Colon (tissue), 2 donors: ENCODE results near the gene AMFR.

Experiments
- FAIRE-seq: peaks from 2 replicates; lab custom pipeline; 2012; peaks lifted over from hg19 to GRCh38; lab: Jason Lieb, UNC
- donor health status: control.
- donor health status: control.

The AMFR gene

GRCh38 chr16:56346131-56346890, 79.0 kb downstream of the AMFR start:
- FAIRE-seq = no peak

DNA sequence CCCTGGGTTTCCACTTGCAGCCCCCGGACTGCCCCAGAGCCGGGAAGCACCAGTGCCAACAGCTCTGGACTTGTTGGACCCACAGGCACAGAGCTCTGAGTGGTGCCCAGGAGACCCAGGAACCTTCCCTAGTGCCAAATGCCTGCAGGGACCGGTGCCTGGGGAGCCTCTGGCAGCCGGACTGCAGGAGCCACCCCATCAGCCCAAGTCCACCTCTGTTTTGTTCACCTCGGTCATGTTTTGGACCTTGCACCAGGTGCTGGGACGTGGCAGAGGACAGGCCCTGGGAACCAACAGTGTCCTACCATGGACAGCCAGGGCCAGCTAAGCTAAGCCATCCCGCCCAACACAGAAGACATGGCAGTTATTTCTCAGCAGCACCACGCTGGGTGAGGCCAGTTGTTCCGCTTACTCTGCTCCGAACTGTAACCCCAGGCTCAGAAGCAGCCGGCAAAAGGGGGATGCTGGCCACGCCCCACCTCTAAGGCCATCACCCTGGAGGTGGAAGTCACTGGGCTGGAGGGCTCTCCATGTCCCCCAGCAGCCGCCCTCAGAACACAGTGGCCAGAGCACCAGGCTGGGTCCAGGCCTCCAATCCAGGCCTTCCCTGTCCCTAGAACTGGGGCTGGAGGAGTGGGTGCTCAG, 79.8 kb downstream of the AMFR start:
- no peak for FAIRE-seq

GRCh38 chr16:56344518-56345405, 80.6 kb downstream of the AMFR start:
- no peak for FAIRE-seq

DNA sequence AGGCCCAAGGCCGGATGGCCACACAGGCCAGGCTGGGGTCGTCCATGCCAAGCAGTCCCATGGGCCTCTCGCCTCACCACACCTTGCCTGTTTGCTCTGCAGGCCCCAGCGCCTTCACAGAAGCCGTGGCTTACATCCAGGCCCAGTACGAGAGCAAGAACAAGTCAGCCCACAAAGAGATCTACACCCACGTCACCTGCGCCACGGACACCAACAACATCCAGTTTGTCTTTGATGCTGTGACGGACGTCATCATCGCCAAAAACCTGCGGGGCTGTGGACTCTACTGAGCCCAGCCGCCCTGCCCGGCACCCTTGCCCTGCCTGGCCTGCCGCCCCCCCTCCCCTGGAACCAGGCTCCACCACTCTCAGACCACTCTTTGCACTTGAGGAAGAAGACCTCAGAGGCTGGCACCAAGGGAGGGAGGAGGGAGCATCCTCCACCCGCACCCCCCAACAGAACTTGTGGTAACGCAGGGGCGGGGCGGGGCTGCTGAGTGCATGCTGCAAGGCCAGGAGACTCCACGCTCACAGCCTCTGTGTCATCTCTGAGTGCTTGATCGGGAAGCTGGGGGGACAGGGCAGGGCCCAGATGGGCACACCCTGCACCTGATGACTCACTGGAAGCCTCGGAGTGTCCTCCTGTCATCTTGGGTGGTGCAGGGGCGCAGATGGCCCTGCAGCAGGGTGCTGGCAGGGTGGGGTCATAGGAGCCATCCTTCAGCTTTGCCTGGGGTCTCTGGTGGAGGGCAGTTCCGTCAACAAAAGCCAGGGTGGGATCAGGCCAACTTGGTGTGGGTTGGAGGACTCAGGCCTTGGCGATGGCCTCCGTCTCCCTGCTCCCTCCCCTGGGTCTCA, 81.5 kb downstream of the AMFR start:
- FAIRE-seq = no peak

DNA sequence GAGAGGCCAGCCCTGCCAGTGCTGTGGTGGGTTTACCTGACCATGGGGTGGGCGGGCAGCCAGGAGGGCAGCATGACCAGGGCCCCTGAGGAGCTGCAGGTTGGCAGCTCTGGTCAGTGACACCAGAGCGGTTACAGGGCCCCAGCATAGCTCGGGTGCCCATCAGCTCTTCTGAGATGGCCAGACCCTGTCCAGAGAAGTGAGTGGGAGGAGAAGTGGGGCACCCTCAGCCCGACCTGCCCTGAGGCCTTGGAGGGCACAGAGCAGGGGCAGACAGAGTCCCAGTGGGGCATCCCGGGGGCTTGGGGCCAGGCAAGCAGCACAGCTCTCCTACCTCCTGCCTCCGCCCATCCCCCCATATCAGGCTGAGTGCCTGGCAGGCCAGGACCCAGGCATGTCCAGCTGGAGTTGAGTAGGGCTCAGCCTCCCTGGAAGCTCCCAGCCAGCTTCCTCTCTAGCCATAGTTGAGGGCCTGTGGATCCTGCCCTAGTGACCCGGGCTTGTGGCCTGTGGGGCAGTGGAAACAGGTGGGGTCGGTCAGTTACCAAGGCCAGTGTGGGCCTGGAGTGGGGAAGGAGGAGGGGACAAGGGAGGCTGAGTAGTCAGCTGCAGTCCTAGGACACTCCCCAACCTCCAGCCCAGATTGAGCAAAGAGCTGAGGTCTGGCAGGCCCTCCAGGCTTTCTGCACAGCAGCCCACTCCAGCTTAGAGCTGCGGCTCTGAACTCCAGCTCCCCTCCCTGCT, 83.5 kb downstream of the AMFR start:
- FAIRE-seq = no peak

GRCh38 chr16:56340864-56341365, 84.4 kb downstream of the AMFR start:
- no peak for FAIRE-seq

- FAIRE-seq = no peak
Observed at GRCh38 chr16:56340416-56340815, 84.9 kb downstream of the AMFR start.

- no peak for FAIRE-seq
Observed at GRCh38 chr16:56339431-56340195, 85.7 kb downstream of the AMFR start.

DNA sequence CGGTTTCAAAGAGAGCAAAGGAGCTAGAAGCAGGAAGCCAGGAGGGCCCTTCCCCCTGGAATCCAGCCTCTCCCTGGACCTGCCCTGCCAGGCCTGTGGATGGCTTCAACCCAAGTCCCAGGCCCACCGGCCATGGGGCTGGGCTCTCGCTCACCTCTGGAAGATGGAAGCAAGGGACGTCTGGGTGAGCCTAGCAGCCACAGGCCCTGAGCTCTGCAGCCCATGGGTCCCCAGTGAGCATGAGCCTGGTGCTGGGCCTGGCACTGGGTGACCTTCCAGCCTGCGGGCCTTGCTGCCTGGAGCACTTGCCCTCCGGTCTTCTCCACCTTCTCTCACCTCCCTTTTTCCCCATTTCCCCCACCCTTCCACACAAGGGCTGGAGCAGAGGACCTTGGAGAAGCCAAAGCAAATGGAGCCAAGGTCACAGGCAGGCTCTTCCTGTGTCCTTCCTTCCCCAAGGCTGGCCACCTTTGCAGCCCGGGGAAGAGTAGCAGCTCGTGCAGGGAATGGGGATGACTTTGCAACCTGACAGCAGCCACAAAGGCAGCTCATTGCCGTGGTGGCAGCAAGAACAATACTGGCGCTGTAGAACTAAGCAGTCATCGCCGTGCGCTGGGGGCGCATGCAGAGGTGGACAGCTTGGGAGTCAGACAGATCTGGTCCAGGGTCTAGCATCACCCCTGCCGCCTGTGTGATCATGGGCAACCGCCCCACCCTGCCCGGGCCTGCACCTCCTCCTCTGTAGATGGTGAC, 86.6 kb downstream of the AMFR start:
- FAIRE-seq = no peak

DNA sequence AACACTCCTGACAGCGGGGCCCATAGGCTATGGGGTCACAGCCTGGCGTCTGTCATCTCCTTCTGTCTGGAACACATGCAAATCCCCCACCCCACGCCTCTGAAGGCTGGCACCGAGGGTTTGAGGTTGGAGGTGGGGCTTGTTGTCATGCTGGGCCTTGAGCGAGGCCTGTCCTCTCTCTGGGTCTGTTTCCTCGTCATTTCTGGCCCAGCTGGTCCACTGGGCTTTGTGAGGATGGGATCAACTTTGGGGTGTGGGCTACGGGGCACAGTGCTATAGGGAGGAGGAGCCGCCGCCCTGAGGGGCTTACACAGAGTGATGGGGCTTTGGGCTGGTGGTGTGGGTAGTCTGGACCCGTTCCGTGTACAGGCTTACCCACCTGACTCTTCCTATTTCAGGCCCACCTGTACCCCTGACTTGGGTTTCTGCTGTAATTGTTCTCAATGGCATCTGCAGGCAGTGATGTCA, 87.5 kb downstream of the AMFR start:
- FAIRE-seq = no peak

DNA sequence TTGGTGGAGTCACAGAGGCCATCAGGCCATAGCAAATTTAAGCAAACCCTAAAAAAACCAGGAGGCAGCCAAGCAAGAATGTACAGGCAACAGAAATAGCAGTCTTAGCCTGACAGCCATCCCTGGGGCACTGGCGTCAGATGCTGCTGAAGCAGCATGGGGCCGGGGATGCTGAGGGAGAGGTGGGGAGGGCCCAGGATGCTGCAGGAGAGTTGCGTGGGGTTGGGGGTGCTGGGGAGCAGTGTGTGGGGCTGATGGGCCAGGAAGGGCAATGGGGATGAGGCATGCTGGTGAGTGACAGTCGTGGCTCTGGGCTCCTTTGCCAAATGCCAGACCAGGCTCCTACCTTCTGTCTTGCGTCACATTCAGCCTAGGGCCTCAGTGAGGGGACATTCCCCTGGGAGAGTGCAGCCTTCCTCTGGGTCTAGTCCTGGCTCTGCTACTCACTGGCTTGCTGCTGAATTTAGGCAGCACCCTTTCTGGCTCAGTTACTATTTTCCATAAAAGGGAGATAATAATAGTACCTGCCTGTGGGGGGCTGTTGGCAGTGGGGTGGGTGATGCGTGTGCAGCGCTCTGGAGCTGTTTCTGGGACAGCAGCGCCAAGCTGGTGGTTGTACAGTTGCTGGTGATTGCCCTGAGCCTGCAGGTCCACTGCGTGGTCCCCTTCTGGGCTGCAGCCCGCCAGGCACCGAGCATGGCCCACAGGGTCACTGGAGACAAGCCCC, 88.1 kb downstream of the AMFR start:
- no peak for FAIRE-seq

DNA sequence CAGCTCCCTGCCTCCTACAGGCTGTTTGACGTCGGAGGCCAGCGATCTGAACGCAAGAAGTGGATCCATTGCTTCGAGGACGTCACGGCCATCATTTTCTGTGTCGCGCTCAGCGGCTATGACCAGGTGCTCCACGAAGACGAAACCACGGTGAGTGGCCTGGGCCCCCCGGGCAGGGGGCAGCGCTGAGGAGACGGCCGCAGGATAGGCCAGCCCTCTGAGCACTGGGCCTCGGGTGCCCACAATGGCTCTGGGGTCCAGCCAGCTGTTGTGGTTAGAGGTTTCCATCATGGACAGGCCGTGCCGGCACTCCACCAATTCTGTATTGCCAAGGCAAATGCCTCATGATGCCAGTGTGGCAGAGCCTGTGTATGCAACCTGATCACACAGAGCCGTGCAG, 88.6 kb downstream of the AMFR start:
- no peak for FAIRE-seq

DNA sequence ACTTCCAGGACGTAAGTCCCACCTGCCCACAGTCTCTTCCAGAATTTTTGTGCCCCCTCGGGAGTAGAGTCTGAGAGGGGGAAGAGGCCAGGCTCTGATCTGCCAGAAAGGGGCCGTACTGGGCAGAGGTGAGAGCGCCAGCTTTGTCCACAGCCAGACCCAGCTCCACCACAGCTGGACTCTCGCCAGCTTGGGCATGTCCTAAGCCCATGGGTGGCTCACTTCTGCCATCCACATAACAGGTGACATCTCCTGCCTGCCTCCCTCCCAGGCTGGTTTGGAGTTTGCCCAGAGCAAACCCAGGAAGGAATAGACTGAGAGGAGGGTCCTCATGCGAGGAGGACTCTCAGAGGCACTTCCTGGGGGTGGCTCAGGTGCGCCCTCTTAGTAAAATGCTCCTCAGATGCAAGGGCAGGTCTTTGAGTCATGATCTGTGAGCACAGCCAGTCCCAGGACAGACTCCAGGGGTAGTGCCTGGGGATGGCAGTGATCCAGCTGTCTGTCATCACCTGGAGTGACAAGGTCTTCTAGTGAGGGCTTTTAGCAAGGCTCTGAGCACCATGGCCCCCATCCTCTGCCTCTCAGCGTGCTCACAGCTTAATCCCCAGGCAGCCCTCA, 89.2 kb downstream of the AMFR start:
- no peak for FAIRE-seq

DNA sequence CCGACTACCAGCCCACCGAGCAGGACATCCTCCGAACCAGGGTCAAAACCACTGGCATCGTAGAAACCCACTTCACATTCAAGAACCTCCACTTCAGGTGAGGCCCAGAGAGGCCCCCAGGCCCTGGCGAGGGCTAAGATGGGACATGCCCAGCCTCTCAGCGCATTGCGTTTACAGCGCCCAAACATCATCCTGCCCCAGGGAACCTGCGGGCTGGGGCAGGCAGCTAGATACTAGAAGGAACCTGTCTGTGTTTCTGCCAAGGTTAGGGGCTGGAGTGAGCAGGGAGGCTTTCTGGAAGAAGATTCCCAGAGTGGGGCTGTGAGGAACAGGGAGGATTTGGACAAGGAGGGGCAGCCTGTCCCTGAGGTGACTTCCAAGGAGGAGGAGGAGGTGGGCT, 90.6 kb downstream of the AMFR start:
- no peak for FAIRE-seq

- no peak for FAIRE-seq
Observed at GRCh38 chr16:56332464-56333079, 92.8 kb downstream of the AMFR start.

GRCh38 chr16:56331915-56332314, 93.4 kb downstream of the AMFR start:
- no peak for FAIRE-seq

- no peak for FAIRE-seq
Observed at GRCh38 chr16:56331399-56331798, 93.9 kb downstream of the AMFR start.

DNA sequence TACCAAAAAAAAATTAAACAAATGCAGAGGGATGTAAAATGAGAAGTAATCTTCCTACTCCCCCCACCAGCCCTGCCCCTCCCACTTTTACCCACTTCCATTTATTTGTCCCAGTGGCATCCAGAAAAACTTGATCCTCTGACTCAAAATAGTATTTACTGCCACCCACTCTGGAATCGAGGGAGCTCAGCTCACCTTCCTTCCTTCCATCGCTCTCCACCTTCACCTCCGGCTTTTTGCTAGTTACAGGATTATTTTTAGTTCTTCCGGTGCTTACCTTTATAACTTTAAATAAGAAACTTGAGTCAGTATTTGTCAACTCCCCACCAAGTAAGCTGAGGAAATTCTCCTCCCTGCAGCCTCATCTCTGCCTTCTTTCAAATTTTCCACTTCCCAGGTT, 94.9 kb downstream of the AMFR start:
- FAIRE-seq = no peak
